ENCODE data around the gene DYNLL1. TPM values are rescaled to one million over a fixed set of nuclear protein-coding genes. Genes with fewer than 3 reads are reported as not detected.

Gene DYNLL1
- total RNA-seq, 1 donor from 2014 or later = 392 TPM

DNA sequence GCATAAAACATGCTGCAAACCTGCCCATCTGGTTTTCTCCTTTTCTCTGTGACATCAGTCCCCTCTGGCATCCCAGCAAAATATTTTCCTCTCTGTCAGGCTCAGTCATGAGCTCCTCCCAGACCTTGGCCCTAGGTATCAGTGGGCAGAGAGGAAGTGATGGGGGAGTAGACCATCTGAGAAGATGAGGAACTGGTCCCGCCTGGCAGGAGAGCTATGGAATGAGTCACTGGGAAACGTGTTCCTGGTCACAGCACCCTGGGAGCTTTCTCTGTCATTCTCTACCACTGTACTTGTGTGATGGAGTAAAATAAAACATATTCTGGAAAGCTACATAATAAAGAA, 21.3 kb upstream of the DYNLL1 start:
- no peaks in the 10 kb centered on the region for H3K9me3 Mint-ChIP-seq (ENCODE audit: unreplicated experiment)
- no peak overlapping the region for H3K27ac Mint-ChIP-seq (ENCODE audit: unreplicated experiment)
- DNase-seq (ENCODE audit: low spot score) = no peak
- no peak overlapping the region for H3K4me3 Mint-ChIP-seq (ENCODE audit: unreplicated experiment)
- peaks cover 6% of the 10 kb centered on the region for H3K27me3 Mint-ChIP-seq (ENCODE audit: unreplicated experiment)
- no peaks in the 10 kb centered on the region for H3K36me3 Mint-ChIP-seq (ENCODE audit: low read depth, unreplicated experiment)
- H3K4me1 Mint-ChIP-seq (ENCODE audit: unreplicated experiment) = peaks cover 15% of the 10 kb centered on the region
- TF ChIP-seq, protein P1, sequence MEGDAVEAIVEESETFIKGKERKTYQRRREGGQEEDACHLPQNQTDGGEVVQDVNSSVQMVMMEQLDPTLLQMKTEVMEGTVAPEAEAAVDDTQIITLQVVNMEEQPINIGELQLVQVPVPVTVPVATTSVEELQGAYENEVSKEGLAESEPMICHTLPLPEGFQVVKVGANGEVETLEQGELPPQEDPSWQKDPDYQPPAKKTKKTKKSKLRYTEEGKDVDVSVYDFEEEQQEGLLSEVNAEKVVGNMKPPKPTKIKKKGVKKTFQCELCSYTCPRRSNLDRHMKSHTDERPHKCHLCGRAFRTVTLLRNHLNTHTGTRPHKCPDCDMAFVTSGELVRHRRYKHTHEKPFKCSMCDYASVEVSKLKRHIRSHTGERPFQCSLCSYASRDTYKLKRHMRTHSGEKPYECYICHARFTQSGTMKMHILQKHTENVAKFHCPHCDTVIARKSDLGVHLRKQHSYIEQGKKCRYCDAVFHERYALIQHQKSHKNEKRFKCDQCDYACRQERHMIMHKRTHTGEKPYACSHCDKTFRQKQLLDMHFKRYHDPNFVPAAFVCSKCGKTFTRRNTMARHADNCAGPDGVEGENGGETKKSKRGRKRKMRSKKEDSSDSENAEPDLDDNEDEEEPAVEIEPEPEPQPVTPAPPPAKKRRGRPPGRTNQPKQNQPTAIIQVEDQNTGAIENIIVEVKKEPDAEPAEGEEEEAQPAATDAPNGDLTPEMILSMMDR (IDR thresholded peaks at IDR 0.05; ENCODE audit: unreplicated experiment) = no peak

DNA sequence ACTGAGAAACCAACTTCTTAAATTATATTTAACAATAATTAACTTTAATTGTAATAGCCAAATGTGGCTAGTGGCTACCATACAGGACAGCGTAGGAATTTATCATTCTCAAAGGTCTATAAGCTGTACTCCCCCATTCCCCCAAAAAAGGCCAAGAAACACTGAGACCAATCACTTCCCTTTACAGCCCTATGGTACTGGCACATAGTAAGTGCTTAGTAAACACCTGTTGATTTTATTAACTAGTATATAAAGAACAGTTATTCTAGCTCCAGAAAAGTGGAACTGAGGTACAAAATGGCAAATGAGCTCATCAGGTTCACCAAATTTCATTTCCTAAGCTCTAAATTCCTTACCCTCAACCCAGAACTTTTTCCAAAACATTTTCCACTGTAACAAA, 20.3 kb upstream of the DYNLL1 start:
- Mint-ChIP-seq H3K36me3 (ENCODE audit: low read depth, unreplicated experiment) (no peaks in the 10 kb centered on the region), H3K4me3 (ENCODE audit: unreplicated experiment) (no peak overlapping the region), H3K4me1 (ENCODE audit: unreplicated experiment) (peaks cover 11% of the 10 kb centered on the region), H3K9me3 (ENCODE audit: unreplicated experiment) (no peaks in the 10 kb centered on the region), H3K27me3 (ENCODE audit: unreplicated experiment) (peaks cover 6% of the 10 kb centered on the region), H3K27ac (ENCODE audit: unreplicated experiment) (no peak overlapping the region)
- DNase-seq (ENCODE audit: low spot score) = no peak
- TF ChIP-seq, protein P1 (IDR thresholded peaks at IDR 0.05; ENCODE audit: unreplicated experiment) = no peak

DNA sequence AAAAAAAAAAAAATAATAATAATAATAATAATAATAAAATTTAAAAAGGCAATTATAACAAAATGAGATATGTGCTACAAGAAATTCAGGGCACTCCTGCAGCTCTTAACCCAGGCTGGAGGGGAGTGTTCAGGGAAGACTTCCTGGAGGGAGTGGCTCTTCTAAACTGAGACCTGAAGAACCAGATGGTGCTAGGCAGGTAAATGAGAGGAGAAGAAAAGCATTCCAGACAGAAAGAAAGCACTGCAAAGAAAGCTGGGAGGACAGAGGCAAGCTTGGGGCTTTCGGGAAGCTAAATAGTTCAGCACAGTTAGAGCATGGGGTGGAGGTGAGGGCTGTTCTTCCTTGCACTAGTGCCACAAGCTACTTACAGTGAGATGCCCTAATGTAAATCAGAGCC, 16.5 kb upstream of the DYNLL1 start:
- Mint-ChIP-seq H3K36me3 (ENCODE audit: low read depth, unreplicated experiment) (peaks cover 3% of the 10 kb centered on the region), H3K4me3 (ENCODE audit: unreplicated experiment) (no peak overlapping the region), H3K27ac (ENCODE audit: unreplicated experiment) (no peak overlapping the region), H3K27me3 (ENCODE audit: unreplicated experiment) (peaks cover 4% of the 10 kb centered on the region), H3K9me3 (ENCODE audit: unreplicated experiment) (no peaks in the 10 kb centered on the region), H3K4me1 (ENCODE audit: unreplicated experiment) (peaks cover 11% of the 10 kb centered on the region)
- TF ChIP-seq, protein P1 (IDR thresholded peaks at IDR 0.05; ENCODE audit: unreplicated experiment) = no peak
- no peak for DNase-seq (ENCODE audit: low spot score)

DNA sequence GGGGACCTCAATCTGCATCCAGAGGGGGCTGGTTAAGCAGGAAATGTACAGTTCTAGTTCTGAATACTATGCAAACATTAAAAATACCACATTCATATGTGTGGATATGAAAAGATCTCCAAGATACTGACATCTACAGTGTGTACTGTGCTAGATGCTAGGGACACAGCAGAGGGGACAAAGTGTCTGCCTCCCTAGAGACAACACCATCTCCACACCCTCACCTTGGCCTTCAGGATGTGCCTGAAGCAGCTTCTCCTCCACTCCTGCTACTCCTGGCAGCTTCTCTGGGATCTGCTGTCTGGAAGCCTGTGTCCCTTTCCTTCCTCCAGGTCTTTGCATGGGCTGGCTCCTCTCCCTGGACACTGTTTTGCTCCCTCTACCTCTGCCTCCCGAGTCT, 15.7 kb upstream of the DYNLL1 start:
- peaks cover 4% of the 10 kb centered on the region for H3K27me3 Mint-ChIP-seq (ENCODE audit: unreplicated experiment)
- H3K4me1 Mint-ChIP-seq (ENCODE audit: unreplicated experiment) = peaks cover 6% of the 10 kb centered on the region
- H3K4me3 Mint-ChIP-seq (ENCODE audit: unreplicated experiment) = no peak overlapping the region
- H3K9me3 Mint-ChIP-seq (ENCODE audit: unreplicated experiment) = no peaks in the 10 kb centered on the region
- DNase-seq (ENCODE audit: low spot score) = no peak
- H3K27ac Mint-ChIP-seq (ENCODE audit: unreplicated experiment) = no peak overlapping the region
- TF ChIP-seq, protein P1 (IDR thresholded peaks at IDR 0.05; ENCODE audit: unreplicated experiment) = no peak
- H3K36me3 Mint-ChIP-seq (ENCODE audit: low read depth, unreplicated experiment) = peaks cover 3% of the 10 kb centered on the region

DNA sequence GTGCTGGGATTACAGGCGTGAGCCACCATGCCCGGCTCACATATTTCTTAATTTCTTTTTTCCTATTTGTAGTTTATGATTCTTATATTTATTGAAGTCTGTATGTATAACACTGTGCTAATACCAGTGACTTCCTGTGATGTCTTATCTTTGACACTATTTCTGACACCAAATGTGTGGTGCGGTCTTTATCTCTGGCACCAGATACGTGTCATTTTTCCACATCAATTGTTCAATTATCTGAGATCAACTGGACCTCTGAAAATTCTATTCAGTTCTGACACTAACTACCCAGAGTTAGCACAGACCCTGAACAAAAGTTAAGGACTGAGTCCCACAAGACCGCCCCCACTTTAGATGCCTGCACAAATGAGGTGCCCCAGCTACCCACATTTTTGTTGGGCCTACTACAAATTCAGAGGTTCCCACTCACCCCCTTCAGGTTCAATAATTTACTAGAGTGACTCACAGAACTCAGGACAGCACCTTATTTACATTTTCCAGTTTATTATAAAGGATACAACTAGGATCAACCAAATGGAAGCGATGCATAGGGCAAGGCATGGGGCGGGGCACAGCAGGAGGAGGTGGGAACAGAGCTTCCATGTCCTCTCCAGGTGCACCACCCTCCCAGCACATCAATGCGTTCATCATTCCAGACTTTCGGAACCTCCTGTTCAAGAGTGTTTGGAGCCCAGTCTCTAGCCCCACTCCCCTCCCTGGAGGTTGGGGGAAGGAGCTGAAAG, 14.7 kb upstream of the DYNLL1 start:
- Mint-ChIP-seq H3K4me1 (ENCODE audit: unreplicated experiment) (peaks cover 2% of the 10 kb centered on the region), H3K4me3 (ENCODE audit: unreplicated experiment) (no peak overlapping the region), H3K9me3 (ENCODE audit: unreplicated experiment) (no peaks in the 10 kb centered on the region), H3K27me3 (ENCODE audit: unreplicated experiment) (peaks cover 4% of the 10 kb centered on the region), H3K27ac (ENCODE audit: unreplicated experiment) (no peak overlapping the region), H3K36me3 (ENCODE audit: low read depth, unreplicated experiment) (peaks cover 3% of the 10 kb centered on the region)
- TF ChIP-seq, protein P1 (IDR thresholded peaks at IDR 0.05; ENCODE audit: unreplicated experiment) = no peak
- no peak for DNase-seq (ENCODE audit: low spot score)

Measured in endothelial cell (in vitro differentiated cells).